ENCODE measurements around the gene TBK1.
A peak's percentile ranks its signal among the peaks of the same experiment; 100 is the strongest.

TBK1 gene

DNA sequence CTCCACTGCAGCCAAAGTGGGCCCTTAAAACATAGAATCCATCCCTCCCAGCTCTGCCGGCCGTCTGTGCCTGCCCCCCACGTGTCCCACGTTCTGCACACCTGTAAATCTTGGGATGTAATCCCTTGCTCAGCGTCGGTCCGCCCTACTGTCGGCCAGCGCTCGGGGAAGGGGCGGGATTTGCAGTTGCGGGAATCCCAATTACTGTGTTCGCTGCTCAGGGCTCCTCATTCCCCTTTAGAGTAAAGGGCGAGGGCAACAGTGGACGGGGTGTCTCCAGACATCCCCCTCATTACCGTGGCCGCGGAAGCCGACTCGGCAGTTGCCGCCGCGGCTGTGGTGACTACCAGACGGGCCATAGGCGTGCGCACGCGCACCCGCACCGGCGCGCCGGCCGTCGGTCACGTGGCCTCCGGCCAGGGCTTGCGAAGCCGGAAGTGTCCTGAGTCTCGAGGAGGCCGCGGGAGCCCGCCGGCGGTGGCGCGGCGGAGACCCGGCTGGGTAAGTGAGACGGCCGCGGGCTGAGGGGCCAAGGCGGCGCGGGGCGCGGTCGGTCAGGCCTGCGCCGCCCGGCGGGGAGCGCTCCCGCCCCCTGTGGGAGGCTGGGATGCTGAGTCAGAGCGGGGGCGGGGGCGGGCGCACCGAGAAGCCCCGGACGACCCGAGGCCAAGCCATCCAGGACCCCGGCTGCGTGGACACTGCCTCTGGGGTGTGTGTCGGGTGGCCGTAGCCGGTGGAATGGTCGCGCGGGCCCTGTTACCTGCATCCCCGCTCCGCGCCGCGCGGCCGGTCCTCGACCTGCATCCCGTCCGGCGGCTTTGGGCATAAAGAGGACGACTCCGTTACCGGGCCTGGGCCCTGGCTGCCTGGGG lies at the start of gene TBK1:
Gene TBK1 (plus strand): TSS at position 434 of the 872 bp plus-strand sequence. CDS start 3,751 bp downstream, outside the sequence.
- H3K4me3 ChIP-seq: peak within 1 kb of the TSS; percentile 67 to 94 (median 91)
- peak within 1 kb of the TSS; percentile 92 to 100 (median 98) for H3K27ac ChIP-seq

DNA sequence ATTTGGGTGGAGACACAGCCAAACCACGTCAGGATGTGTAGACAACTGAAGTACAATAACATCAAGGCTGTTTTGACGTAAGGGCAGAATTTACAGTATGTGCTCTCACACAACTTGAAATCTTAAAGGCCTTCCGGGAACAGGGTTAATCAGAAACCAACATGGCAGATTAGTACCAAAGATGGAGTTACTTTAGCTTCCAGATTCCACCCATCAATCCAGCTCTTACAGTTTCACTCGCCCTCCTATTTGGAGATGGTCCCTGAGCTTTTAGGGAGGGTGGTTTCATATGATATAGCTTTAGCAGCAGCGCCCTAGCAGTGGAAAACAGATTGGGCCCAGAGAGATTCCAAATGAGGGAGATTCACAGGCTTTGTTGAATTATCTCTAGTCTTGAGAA lies 49.7 kb upstream of the TBK1 start:
- no peak overlapping the region for H3K27ac ChIP-seq
- H3K4me3 ChIP-seq: no peak overlapping the region

DNA sequence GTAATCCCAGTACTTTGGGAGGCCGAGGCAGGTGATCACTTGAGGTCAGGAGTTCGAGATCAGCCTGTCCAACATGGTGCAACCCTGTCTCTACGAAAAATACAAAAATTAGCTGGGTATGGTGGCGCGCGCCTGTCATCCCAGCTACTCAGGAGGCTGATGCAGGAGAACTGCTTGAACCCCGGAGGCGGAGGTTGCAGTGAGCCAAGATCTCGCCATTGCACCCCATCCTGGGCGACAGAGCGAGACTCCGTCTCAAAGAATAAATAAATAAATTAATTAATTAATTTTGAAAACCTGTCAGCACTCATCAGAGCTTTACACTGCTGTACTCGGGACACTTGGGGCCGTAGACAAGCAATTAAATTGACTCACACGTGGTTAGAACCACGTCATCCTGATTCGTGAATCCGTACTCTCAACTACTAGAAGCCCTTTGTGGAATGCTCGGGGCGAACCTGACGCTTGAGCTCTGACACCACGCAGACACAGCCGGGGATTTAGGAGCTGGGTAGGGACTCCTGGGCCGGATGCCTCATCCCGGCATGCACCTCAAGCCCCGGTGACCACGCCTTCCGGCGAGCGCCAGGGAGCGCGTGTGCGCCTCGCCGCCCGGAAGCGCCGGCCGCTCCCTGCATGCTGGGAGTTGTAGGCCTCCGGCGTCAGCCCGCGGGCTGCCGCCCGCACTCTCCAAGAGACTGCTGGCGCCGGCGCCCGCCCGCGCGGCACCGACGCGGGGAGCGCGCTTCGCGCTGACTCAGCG lies 48.0 kb upstream of the TBK1 start, which contains the start of gene XPOT:
Gene XPOT (plus strand): TSS at position 686 of the 763 bp plus-strand sequence. CDS start 5,644 bp downstream, outside the sequence.
- H3K4me3 ChIP-seq: peak within 1 kb of the TSS; percentile 65 to 99 (median 90)
- H3K27ac ChIP-seq: peak within 1 kb of the TSS; percentile 86 to 99 (median 96)

DNA sequence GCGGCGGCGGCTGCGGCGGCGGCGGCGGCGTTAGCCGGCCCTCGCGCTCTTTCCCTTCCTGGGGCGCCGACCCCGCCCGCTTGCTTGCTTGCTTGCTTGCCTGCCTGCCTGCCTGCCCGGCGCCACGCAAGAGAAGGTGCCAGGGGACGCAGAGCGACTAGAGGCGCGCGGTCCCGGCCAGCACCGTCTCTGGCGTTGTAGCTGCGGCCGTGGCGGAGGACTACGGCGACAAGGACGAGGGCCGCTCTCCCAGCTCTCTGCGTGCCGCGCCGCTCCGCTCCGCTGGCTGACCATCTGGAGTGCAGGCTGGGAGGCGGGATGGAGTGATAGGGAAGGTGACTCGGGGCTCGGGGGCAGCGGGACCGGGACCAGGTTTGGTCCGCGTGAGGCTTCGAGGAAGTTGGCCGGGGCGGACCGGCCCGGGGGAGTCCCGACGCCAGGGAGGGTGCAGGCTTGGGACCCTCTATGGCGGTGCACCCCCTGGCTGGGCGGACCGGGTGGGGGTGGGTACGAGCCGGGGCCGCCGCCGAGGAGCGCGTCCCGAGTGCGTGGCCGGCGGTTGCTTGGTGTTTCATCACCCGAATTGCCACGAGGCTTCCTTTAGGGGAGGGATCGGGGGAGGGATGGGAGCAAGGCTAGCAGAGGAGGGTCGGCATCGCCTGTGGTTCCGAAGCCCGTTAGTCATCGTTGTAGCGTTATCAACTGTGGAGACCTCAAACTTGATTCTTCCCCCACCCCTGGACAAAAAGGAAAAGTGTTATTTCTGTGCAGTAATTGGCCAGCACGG lies 47.3 kb upstream of the TBK1 start:
- Histone ChIP-seq H3K27ac (peak overlapping the region; percentile 86 to 99 (median 96)), H3K4me3 (peak overlapping the region; percentile 65 to 99 (median 90))

DNA sequence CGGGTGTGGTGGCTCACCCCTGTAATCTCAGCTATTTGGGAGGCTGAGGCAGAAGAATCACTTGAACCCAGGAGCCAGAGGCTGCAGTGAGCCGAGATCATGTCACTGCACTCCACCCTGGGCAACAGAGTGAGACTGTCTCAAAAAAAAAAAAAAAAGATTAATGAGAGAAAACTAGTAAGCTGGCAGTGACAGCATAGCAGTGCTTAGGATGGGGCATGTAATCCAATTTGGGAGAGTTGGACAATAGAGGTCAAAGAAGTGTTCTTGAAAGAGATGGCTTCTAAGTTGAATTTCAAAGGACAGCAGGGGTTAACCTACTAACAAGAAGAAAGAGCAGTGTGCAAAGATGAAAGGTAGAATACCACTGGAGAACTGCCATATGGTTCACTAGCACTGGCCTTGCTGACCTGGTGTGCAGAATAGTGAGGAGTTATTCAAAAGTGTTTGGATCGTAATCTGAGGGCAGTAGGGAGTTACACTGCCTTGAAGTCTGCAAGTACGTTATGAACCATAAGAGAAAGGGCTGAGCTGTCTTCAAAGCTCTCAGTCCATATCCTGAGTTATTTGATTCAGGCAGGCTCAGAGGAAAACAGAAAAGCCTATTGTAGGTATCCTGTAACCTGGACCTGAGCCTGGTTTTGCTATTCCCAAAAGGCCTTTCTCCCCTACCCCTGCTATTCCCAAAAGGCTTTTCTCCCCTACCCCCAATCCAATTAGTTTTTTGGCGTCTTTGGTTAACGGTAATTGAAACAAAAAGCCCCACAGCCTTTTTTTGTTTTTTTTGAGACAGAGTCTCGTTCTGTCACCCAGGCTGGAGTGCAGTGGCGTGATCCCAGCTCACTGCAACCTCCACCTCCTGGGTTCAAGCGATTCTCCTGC lies 44.3 kb upstream of the TBK1 start:
- Histone ChIP-seq H3K27ac (no peak overlapping the region), H3K4me3 (no peak overlapping the region)

DNA sequence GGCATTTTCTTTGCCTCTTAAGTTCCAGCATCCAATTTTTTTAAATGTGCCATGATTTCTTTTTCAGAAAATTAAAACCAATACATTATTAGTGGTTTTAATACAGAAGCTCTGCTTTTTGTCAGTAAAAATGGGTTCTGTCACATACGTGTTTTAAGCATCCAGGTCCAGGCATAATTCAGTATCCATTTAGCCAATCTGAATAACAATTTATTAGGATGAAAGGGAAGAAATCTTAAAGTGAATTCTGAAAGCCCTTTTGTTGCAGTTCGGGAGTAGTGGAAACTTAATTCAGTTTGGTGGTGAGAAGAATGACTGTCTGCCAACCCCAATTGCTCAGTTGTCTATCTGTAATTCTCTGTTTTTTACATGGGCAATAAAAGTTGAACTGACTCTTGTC lies 40.5 kb upstream of the TBK1 start:
- H3K27ac ChIP-seq: no peak overlapping the region

DNA sequence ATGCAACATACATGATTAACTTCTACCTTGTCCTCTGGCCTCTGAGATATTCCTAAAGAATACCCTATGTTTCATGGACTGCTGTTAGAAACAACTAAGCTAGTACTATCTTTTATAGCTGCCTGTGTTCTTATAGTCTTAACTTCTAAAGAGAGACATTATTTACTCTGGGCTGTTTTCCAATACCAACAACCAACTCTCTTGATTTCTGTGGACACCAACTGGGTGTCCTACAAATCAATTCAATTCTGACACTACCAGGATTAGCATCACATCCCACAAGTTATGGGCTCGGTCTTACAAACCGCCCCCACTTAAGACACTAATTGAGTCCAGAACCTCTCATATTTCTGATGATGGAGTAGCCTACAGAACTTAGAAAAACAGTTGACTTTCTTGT lies 39.5 kb upstream of the TBK1 start:
- no peak overlapping the region for H3K27ac ChIP-seq

More for the DNA sequence above, 40.5 kb upstream of the TBK1 start:
- H3K4me3 ChIP-seq: no peak overlapping the region

DNA sequence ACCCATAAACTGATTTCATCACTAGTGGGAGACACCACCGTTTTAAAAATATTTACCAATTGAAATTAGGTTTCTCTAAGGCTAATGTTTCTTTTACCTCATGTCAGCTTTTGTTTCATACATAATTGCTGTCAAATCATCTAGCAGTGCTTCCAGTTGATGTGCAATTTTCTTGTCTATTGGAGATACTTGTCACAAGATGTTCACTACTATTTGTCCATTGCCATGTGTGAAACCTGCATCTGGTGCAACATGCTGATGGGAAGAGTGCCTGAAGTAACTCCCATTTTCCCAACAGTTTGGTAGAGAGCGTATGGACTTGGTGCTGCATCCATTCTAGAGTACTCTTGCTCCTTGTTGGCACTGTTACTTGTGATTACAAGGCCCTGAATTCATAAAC lies 38.0 kb upstream of the TBK1 start:
- Histone ChIP-seq H3K27ac (no peak overlapping the region), H3K4me3 (no peak overlapping the region)

More for the DNA sequence above, 39.5 kb upstream of the TBK1 start:
- no peak overlapping the region for H3K4me3 ChIP-seq

DNA sequence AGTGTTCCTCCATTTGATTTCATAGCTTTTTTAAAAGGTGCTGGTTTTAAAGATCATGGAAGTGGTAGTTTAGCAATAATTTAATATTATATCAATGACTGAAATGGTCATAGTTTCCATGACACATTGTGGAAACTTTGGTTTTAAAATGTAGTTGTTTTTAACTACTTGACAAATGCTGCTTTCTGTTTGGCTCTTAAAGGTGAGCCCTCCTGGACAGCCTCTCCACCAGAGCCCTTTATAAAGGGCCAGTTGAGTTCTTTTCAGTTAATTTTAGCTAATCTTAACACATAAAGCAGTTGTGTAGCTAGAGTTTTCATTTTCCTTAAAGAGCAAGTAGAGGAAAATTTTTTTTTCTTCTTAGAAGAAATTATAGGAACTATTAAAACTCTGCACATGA lies 33.7 kb upstream of the TBK1 start:
- no peak overlapping the region for H3K27ac ChIP-seq
- H3K4me3 ChIP-seq: no peak overlapping the region

DNA sequence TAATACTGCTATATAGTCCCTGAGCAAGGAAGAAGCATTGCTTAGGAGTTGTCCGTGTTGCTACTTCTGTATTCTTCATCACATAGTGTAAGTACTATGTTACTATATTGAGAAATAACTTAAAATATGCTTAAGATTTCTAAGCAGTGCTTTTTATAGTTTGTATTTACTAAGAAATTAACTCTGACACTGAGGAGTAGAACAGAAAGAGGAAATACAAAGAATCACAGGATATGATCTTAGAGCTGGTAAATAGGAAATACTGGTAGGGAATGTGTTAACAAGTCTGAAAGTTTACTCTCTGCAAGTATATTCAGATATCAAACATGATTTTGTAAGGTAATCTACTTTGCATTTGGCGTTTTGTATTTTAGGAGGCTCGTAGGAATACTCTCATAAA lies 32.2 kb upstream of the TBK1 start:
- Histone ChIP-seq H3K4me3 (no peak overlapping the region), H3K27ac (peak overlapping the region in 2 of 21 experiments; percentile 3 to 11)

DNA sequence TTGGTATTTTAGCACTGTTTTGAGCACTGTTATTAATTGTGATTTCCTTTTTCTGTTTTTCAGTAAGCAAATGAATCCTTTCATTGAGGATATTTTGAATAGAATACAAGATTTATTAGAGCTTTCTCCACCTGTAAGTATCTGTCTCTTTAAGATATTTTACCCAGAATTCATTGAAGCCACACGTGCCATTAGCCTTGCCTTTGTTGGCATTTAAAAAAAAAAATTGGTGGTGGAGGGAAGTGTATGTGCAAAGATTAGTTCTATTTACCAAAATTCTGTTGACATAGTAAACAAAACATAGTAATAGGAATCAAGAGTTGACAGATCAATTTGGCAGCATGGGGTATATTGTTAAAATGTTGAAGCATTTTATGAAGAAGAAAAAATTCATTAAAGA lies 23.9 kb upstream of the TBK1 start:
- no peak overlapping the region for H3K27ac ChIP-seq
- no peak overlapping the region for H3K4me3 ChIP-seq

DNA sequence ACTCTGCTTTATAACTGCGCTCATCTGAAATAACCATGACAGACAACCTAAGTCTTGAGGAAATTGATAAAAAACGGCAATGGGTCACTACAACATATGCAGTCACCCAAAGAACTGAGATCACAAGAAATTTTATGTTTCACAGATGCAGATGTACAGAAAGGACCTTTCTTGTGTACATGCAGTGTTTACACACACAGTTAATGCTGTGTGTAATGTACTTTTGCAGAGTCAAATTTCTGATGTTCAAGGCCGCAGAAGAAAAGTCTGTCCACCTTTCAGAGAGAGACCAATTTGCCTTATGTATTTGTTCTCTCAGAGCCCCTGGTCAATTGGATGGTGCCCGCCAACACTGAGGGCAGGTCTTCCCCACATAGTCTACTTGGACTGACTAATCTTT lies 23.0 kb upstream of the TBK1 start:
- no peak overlapping the region for H3K4me3 ChIP-seq

DNA sequence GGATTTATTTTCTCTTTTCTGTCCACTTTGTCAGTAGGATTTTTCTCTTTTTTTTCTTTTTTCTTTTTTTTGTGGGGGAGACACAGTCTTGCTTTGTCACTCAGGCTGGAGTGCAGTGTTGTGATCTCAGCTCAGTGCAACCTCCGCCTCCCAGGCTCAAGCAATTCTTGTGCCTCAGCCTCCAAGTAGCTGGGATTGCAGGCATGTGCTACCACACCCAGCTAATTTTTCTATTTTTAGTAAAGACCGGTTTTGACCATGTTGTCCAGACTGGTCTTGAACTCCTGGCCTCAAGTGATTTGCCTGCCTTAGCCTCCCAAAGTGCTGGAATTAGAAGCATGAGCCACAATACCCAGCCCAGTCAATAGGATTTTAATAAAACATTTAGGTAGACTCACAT lies 21.0 kb upstream of the TBK1 start:
- no peak overlapping the region for H3K4me3 ChIP-seq

More for the DNA sequence above, 23.0 kb upstream of the TBK1 start:
- no peak overlapping the region for H3K27ac ChIP-seq

DNA sequence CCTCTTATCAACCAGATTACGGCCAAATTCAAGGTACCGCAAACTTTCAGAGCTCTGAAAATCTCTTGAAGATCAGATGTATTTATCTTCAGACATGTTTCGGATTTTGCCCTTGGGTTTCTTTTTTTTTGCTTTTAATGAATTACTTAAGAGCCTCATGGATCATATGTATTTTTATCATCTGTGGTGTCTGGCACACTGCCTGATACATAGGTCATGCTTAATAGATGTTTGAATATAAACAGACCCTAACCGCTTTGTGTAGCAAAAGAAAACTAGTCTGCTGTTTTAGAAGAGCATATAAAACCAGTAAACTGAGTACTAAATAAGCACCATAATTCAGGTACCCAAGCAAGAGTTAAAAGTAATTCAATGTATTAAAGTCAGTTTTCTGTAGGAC lies 20.1 kb upstream of the TBK1 start:
- H3K4me3 ChIP-seq: no peak overlapping the region
- H3K27ac ChIP-seq: no peak overlapping the region

More for the DNA sequence above, 21.0 kb upstream of the TBK1 start:
- H3K27ac ChIP-seq: no peak overlapping the region

DNA sequence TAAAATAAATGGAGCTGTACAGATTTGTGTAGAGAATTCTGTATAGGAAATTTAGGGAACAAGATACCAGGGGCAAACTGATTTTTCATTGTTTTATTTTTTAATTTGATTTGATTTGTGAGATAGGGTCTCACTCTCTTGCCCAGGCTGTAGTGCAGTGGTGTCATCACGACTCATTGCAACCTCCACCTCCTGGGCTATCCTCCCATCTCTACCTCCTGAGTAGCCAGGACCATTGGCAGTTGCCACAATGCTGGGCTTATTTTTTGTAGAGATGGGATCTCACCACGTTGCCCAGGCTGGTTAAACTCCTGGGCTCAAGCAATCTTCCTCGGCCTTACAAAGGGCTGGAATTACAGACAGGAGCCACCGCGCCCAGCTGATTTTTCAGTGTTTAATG lies 18.0 kb upstream of the TBK1 start:
- Histone ChIP-seq H3K27ac (no peak overlapping the region), H3K4me3 (no peak overlapping the region)

DNA sequence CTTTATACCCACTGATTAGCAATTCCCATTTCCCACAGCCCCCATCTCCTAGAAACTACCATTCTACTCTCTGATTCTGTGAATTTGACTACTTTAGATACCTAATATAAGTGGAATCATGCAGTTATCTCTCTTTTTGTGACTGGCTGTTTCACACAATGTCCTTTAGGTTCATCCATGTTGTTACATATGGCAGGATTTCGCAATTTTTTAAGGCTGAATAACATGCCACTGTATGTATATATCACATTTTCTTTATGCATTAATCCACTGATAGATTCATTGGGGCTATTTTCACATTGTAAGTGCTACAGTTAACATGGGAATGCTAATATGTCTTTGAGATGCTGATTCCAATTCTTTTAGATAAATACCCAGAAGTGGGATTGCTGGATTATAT lies 11.8 kb upstream of the TBK1 start:
- H3K4me3 ChIP-seq: no peak overlapping the region
- H3K27ac ChIP-seq: no peak overlapping the region

DNA sequence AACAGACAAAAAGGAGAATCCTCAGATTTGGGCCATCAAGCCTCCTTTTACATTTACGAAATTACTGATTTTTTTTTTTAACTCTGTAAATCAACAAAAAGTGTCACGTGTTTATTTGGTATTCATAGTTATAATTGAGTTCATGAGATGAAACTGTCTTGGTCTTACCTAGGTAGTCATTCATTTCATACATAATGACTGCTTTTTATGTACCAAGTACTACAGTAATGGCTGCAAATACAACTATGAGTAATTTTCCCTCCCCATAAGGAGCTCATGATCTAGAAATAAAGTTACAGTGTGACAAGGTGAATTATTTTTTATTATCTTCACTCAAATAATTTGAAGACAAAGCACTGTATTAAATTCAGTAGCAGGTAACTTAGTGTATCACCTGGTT lies 6.4 kb upstream of the TBK1 start:
- H3K4me3 ChIP-seq: no peak overlapping the region
- H3K27ac ChIP-seq: no peak overlapping the region

DNA sequence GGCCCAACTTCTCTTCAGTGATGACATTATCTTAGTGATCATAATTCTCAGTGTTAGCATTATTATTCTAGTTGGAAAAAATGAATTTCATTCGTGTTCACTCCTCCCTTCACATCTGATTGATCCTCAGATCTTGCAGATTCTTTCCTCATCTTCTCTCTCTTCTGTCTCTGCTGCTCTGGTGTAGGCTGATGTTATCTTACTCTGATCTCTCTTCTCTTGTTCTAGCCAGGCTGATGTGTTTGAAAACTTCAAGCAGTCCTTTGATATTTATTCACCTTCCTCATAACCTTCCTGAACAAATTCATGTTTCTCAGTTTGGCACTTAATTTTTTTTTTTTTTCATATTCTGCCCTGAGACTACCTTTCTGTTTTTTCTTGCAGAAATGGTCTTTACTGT lies 5.6 kb upstream of the TBK1 start:
- no peak overlapping the region for H3K4me3 ChIP-seq
- no peak overlapping the region for H3K27ac ChIP-seq

DNA sequence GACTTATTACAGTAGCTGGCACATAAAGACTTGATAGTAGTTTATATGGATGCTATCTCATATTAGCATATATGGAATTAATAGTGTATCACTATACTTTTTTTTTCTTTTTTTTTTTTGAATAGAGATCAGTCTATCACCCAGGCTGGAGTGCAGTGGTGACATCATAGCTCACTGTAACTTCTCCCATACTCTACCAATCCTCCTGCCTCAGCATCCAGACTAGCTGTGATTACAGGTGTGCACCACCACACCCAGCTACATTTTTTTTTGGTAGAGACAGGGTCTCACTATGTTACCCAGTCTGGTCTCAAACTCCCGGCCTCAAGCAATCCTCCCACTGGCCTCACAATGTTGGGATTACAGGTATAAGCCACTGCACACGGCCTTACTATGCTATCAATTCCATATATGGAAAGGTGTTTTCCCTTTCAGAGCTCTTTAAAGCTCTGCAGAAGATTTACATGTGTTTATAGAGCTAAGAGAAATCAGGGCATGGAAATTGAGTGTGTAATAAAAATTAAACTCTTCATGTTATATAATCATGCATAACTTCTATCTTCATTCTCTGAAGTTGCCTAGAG lies 1.8 kb upstream of the TBK1 start:
- Histone ChIP-seq H3K4me3 (no peak overlapping the region), H3K27ac (no peak overlapping the region)

Data from skin epidermis (tissue), 12 donors.